Adrenal gland (tissue), 5 donors: ENCODE measurements around the gene SLC9C2.

Experiments
- POLR2A ChIP-seq, 2 donors: fragments of 450-650 bp; IDR thresholded peaks; one replicate each; pipeline ENCODE4 v1.6.1; 2017; ENCODE audit warnings: antibody characterized with exemption in 2 of 2, mild to moderate bottlenecking in 2 of 2, moderate library complexity in 1 of 2
- TF ChIP-seq, protein P1 (sequence below), 6 experiments: fragments of 450-650 bp in 4 of 6; fragments of 200-600 bp in 2 of 6; sonication (generic) in 1 of 6; IDR thresholded peaks; 1 replicate in 5 of 6; 2 replicates in 1 of 6; pipeline versions ENCODE4 v1.5.1 to v1.8.0; 2016 to 2021; ENCODE audit warnings: antibody characterized with exemption in 6 of 6, mild to moderate bottlenecking in 2 of 6, moderate library complexity in 1 of 6
- donor health status: DM: no; HTN: no; CAD: no.

DNA sequence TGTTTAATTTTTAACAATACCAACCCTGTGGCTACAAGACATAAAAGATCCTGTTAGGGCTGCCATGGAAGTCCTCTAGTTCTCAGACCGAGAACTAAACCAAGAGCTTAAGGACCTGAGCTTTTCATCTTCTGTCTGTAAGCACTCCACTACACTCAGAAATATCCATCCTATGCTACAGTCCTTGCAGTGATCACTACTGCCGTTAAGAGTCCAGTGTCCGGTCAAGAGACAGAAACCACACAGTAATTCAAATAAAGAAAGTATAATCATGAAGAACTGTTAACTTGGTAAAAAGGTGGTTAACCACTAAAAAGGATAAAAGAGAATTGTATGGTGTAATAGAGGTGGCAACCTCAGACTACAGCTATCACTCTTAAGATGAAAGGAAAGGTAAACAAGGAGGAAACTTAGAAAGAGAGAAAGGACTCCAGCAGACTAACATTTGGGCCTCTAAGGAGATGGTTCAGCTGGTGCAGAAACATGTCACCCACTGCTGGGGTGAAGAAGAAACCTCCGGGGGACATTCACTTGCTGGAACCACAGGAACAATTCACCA is 147.8 kb downstream of the SLC9C2 start:
- TF ChIP-seq, protein P1, sequence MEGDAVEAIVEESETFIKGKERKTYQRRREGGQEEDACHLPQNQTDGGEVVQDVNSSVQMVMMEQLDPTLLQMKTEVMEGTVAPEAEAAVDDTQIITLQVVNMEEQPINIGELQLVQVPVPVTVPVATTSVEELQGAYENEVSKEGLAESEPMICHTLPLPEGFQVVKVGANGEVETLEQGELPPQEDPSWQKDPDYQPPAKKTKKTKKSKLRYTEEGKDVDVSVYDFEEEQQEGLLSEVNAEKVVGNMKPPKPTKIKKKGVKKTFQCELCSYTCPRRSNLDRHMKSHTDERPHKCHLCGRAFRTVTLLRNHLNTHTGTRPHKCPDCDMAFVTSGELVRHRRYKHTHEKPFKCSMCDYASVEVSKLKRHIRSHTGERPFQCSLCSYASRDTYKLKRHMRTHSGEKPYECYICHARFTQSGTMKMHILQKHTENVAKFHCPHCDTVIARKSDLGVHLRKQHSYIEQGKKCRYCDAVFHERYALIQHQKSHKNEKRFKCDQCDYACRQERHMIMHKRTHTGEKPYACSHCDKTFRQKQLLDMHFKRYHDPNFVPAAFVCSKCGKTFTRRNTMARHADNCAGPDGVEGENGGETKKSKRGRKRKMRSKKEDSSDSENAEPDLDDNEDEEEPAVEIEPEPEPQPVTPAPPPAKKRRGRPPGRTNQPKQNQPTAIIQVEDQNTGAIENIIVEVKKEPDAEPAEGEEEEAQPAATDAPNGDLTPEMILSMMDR (IDR thresholded peaks at IDR 0.05) = no peak
- no peak for TF ChIP-seq POLR2A (IDR thresholded peaks at IDR 0.05)
